Transverse colon (tissue), 4 donors: Measurements from ENCODE around the gene AXIN1.

Source experiments
- CTCF ChIP-seq, 5 experiments: fragments of 200-600 bp in 3 of 5; fragments of 450-650 bp in 2 of 5; sonication (generic) in 3 of 5; IDR thresholded peaks; 1 replicate in 2 of 5; 2 replicates in 3 of 5; pipeline ENCODE4 v1.5.1; 2016 to 2017; ENCODE audit warnings: antibody characterized with exemption in 5 of 5, inconsistent platforms in 3 of 5, mild to moderate bottlenecking in 2 of 5, moderate library complexity in 1 of 5
- POLR2A ChIP-seq: fragments of 450-650 bp; IDR thresholded peaks from one replicate; pipeline ENCODE4 v1.6.1; 2016; ENCODE audit warnings: antibody characterized with exemption, mild to moderate bottlenecking, moderate library complexity
- POLR2AphosphoS5 ChIP-seq, 3 donors: sonication (generic); formaldehyde crosslinking; IDR thresholded peaks; one replicate each; pipeline ENCODE4 v1.6.1; 2016; ENCODE audit warnings: antibody characterized with exemption in 3 of 3

GRCh38 chr16:268141-269053 lies 84.1 kb downstream of the AXIN1 start:
- TF ChIP-seq CTCF (IDR thresholded peaks at IDR 0.05) (no peak), POLR2AphosphoS5 (IDR thresholded peaks at IDR 0.05) (peak in 1 of 3 donors; percentile 12), POLR2A (peak; percentile 55)
